ENCODE results near the gene HSPB1.

The HSPB1 gene

GRCh38 chr7:76317782-76318487 is 15.5 kb downstream of the HSPB1 start:
- in situ Hi-C loops (cut with HindIII; ENCODE audit: low pct_ligation_motif_present, low sequenced_read_pairs) = no loop called here
- H3K27ac ChIP-seq = peak overlapping the region; percentile 75
- no peaks in the 10 kb centered on the region for H3K27me3 ChIP-seq (replicated peaks)
- peak; percentile 95 for DNase-seq
- TF ChIP-seq CTCF (IDR thresholded peaks at IDR 0.05; ENCODE audit: low read depth, low read length, missing control alignments) = no peak
- H3K36me3 ChIP-seq (replicated peaks) = peaks cover 8% of the 10 kb centered on the region
- H3K4me3 ChIP-seq (ENCODE audit: low read depth, low read length) = peak overlapping the region; percentile 73

GRCh38 chr7:76318488-76319353 is 16.2 kb downstream of the HSPB1 start:
- DNase-seq = peak; percentile 91
- TF ChIP-seq CTCF (IDR thresholded peaks at IDR 0.05; ENCODE audit: low read depth, low read length, missing control alignments) = peak; percentile 55
- in situ Hi-C loops (cut with HindIII; ENCODE audit: low pct_ligation_motif_present, low sequenced_read_pairs) = no loop called here
- peak overlapping the region; percentile 75 for H3K27ac ChIP-seq
- no peaks in the 10 kb centered on the region for H3K27me3 ChIP-seq (replicated peaks)
- peak overlapping the region; percentile 73 for H3K4me3 ChIP-seq (ENCODE audit: low read depth, low read length)
- H3K36me3 ChIP-seq (replicated peaks) = peaks cover 15% of the 10 kb centered on the region

GRCh38 chr7:76325092-76325491 is 22.6 kb downstream of the HSPB1 start:
- DNase-seq = no peak
- Histone ChIP-seq H3K36me3 (replicated peaks) (peaks cover 58% of the 10 kb centered on the region), H3K4me3 (ENCODE audit: low read depth, low read length) (no peak overlapping the region), H3K27me3 (replicated peaks) (no peaks in the 10 kb centered on the region), H3K27ac (peak overlapping the region; percentile 27)
- in situ Hi-C loops (cut with HindIII; ENCODE audit: low pct_ligation_motif_present, low sequenced_read_pairs) = no loop called here
- TF ChIP-seq CTCF (IDR thresholded peaks at IDR 0.05; ENCODE audit: low read depth, low read length, missing control alignments) = no peak

- Histone ChIP-seq H3K27ac (peak overlapping the region; percentile 27), H3K4me3 (ENCODE audit: low read depth, low read length) (no peak overlapping the region), H3K36me3 (replicated peaks) (peaks cover 63% of the 10 kb centered on the region), H3K27me3 (replicated peaks) (no peaks in the 10 kb centered on the region)
- in situ Hi-C loops (cut with HindIII; ENCODE audit: low pct_ligation_motif_present, low sequenced_read_pairs) = no loop called here
- TF ChIP-seq CTCF (IDR thresholded peaks at IDR 0.05; ENCODE audit: low read depth, low read length, missing control alignments) = no peak
- DNase-seq = no peak
Observed at GRCh38 chr7:76325811-76326210, 23.3 kb downstream of the HSPB1 start.

GRCh38 chr7:76326646-76327233 is 24.3 kb downstream of the HSPB1 start:
- DNase-seq = peak; percentile 72
- Histone ChIP-seq H3K36me3 (replicated peaks) (peaks cover 66% of the 10 kb centered on the region), H3K27me3 (replicated peaks) (no peaks in the 10 kb centered on the region), H3K27ac (peak overlapping the region; percentile 57), H3K4me3 (ENCODE audit: low read depth, low read length) (no peak overlapping the region)
- in situ Hi-C loops (cut with HindIII; ENCODE audit: low pct_ligation_motif_present, low sequenced_read_pairs) = no loop called here
- TF ChIP-seq CTCF (IDR thresholded peaks at IDR 0.05; ENCODE audit: low read depth, low read length, missing control alignments) = no peak
